Stimulated activated CD8-positive, alpha-beta memory T cell treated with anti-CD3 and anti-CD28 coated beads, Interleukin-4, amount 100 ng/mL, for 24 hours (primary cell): ENCODE measurements around the gene SFMBT1.

Experiments
- DNase-seq: peaks from one replicate; pipeline ENCODE4 v3.0.0-alpha.2; 2020; ENCODE audit warnings: low read depth

Gene SFMBT1

DNA sequence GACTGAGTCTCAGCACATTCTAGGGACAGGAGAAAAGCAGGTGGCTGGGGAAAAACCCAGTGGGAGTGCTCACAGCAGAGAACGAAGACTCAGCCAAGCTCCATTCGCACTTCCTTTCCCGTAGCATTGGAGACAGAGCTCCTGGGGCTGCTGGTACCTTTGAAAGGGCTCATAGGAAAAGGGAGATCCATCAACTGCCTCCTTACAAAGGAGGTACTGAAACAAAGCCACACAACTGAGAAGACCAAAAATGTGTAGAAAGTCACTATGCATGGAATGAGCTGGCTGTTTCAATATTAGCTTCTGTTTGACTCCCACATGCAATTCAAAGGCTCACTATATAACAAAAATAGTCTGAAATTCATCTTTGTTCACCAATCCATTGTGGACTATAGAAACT lies 165.4 kb downstream of the SFMBT1 start:
- DNase-seq: no peak

DNA sequence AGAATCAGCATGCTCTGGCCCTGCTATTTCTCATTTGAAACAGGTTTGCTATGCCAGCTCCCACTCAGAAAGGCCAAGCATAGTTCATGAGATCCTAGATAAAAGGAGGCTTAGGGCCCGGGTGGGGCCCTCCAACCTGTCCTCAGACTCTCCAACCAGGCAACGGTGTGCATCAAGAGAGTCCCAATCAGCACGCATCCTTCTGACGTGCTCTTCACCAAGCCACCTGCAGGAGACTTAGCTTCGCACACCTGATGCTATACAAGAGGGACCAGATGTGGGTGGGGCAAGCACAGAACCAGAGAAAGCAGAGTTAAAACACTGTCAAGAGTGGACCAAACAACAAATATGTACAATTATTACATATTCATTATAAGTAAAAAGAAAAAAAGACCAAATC lies 165.8 kb downstream of the SFMBT1 start:
- DNase-seq: no peak

DNA sequence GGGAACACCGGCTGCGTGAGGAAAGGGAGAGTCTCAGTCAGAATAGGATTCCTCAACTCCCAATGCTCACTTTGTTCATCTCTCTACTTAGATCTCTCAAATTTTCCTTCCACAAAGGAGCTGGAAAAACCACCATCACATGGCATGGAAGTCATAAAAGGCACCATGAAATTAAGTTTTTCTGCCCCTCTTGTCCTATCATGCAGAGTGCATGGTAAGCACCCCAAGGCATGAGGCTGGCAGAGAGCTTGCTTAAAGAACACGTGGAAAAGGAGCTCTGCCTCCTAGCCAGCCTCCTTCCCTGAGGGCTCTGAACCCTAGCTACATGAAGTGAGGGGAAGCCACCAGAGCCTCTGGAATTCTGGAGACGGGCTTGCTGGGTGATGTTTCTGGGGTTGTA lies 166.3 kb downstream of the SFMBT1 start:
- DNase-seq: no peak

- no peak for DNase-seq
Observed at GRCh38 chr3:52879090-52879489, 166.8 kb downstream of the SFMBT1 start.

GRCh38 chr3:52877085-52877484 lies 168.8 kb downstream of the SFMBT1 start:
- DNase-seq: no peak

DNA sequence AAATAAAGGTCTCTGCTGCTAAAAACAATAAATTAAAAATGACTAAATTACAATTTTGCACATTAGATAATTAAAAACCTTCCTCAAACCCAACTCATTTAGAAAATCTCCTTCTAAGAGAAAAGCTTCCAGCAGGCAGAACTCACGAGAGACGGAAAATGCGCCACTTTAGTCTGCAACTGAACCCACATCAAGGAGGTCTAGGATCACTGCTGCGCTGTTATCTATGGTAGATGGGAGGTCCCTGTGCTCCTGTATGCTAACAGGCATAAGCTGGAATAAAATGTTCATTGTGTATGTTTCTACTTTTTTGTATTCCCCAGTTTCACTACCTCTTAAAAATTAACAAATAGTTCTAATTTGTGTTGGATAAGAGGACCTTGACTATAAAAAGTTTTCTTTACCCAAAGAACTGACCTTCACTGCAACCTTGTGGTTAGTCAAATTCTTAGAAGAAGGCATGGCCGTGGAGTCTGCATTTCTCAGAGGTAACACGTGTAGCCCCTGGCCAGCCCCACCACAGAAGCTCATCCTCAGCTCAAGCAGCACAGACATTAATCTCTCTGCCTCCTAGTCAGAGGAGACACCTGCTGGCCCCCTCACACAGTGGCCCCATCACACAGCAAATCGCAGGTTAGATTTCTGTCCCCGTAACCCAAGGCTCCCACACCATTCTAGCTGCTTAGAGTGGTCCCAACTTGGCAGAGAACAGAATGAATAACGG lies 170.8 kb downstream of the SFMBT1 start:
- no peak for DNase-seq

DNA sequence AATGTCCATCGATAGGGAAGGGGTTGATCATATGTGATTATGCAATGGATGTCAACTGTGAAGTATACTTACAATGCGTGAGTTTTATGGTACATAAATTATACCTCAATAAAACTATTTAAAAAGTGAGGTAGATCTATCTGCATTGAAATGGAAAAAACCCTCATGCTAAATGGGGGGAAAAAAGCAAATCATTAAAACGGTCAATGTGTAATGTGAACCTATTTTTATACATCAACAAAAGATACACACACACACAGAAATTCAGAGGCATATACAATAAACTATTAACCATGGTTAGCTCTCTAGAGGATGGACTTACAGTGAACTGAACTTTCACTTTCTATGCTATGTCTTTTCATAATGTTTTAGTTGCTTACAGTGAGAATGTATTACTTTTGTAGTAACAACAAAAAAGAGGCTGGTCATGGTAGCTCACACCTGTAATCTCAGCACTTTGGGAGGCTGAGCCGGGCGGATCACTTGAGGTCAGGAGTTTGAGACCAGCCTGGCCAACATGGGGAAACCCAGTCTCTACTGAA lies 171.6 kb downstream of the SFMBT1 start:
- DNase-seq: no peak

DNA sequence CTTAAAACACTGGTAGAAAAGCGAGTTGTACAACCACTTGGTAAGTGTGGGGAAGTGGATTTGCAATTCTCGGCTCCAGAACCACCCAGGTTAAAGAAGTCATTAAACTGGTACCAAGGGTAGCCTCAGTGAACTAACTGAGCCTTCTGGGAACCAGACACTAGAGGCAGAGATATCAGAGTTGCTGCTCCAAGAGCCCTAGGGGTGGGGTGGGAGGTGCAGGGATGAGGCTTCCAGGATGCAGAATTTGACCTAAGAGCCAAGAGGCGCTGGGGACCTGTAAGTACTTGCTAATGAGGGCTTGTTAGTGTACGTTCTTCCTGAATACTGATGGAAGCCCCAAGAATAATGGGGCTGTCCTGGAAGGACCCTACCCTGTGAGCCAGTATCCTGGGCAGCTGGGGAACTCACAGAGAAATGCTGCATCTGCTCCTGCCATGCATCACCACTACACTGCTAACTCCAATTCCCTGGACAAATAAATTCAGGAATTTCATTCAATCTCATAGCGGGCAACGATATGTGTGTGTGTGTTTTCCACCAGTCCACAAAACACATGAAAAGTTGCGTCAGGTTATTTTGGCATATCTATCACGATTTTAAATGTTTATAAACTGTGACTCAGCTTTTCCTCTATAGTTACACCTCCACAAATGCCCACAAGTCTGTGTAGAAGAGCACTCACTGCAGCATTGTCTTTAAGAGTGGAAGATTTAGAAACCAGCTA lies 172.3 kb downstream of the SFMBT1 start:
- DNase-seq: no peak

- no peak for DNase-seq
Observed at GRCh38 chr3:52872245-52872644, 173.6 kb downstream of the SFMBT1 start.

DNA sequence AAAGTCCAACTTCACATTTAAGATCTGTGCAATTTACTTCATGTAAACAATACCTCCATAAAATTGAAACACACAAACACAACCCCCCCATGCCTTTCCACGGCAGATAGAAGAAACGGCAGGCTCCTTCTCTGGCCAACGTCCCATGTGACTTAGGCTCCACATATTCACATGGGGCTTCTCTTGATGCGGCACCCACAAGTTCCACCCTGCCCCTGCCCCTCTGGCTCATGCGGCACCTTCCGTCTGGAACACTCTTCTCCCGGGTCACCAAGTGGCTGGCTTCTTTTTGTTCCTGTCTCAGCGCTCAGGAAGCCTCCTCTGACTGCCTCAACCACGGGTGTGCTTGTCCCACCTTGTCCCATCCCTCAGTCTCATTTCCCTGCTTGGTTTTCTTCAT lies 174.1 kb downstream of the SFMBT1 start:
- no peak for DNase-seq

- no peak for DNase-seq
Observed at GRCh38 chr3:52870471-52870870, 175.4 kb downstream of the SFMBT1 start.

DNA sequence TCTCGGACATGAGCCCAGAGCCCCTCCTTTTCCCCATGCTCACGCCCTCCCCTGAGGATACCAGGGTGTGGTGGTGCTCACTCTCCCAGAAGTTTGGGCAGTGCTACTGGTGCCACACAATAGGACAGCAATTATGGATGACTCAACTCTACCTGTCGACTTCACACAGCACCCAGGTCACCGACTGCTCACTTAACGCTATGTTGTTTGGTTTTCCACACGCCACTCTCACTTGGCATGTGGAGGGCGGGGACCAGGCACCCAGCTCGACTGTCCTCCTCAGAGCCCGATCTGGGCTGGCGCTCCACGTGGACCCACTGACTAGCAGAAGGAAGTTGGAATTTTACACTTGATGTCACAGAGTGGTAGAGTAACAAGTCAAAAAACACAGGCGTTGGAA lies 179.4 kb downstream of the SFMBT1 start:
- DNase-seq: no peak

GRCh38 chr3:52865994-52866393 lies 179.9 kb downstream of the SFMBT1 start:
- no peak for DNase-seq

DNA sequence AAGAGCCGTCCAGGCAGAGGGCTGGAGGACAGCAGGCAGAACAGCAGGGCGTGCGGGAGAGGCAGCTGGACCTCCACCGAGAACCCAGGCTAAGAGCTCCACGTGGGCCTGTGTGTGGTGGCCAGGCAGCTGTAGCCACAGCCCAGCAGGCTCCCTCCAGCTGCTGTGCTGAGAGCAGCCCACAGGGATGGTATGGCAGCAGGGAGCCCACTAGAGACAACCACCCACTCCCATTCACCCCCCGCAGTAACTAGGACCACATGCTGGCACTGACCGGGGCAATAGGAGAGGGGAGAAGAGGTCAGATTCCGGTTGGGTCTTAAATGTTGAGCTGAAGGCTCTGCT lies 185.5 kb downstream of the SFMBT1 start:
- no peak for DNase-seq

GRCh38 chr3:52859686-52860423 lies 186.0 kb downstream of the SFMBT1 start:
- DNase-seq: no peak

- DNase-seq: no peak
Observed at GRCh38 chr3:52857864-52858263, 188.0 kb downstream of the SFMBT1 start.

- no peak for DNase-seq
Observed at GRCh38 chr3:52857133-52857532, 188.7 kb downstream of the SFMBT1 start.

DNA sequence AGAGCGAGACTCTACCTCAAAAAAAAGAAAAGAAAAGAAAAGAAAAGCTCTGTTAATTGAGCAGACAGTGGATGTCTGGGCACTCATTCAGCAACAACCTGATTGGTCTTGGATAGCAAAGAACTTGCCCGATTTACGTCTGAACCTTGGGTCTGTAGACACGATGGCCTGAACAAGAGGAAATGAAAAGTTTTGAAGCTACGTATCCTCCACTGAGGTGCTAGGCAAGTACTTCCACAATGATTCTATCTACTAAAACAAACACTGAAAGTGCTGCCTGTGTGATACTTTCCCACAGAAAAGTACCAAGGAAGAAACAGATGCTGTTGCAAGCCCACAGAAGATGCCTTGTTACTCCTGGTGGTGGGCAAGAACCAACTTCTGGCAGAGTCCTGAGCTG lies 189.2 kb downstream of the SFMBT1 start:
- DNase-seq: no peak

DNA sequence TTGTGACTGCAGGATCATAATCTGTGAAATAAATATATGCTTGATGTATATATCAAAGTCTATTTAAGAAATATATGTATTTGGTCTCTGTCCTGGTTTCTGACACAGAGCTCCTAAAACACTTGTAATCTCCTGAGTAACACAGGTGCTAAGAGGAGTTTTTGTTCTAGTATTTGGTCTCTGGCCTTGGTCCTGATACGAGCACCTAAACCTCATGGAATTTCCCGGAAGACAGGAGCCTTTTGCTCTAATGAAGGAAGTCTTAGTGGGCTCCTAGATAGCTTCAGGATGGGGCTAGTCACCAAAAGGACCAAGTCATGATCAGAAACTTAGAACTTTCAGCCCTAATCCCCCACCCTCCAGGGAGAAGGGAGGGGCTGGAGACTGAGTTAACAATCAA lies 191.9 kb downstream of the SFMBT1 start:
- no peak for DNase-seq
